Activated CD4-positive, alpha-beta T cell treated with anti-CD3 and anti-CD28 coated beads, Interleukin-2, amount 50 U/mL, for 4 hours (primary cell): ENCODE measurements around the gene KCNG2.

Experiments used
- DNase-seq, 2 experiments: peaks; one replicate each; pipeline ENCODE4 v3.0.0-alpha.2; 2020

KCNG2 gene

DNA sequence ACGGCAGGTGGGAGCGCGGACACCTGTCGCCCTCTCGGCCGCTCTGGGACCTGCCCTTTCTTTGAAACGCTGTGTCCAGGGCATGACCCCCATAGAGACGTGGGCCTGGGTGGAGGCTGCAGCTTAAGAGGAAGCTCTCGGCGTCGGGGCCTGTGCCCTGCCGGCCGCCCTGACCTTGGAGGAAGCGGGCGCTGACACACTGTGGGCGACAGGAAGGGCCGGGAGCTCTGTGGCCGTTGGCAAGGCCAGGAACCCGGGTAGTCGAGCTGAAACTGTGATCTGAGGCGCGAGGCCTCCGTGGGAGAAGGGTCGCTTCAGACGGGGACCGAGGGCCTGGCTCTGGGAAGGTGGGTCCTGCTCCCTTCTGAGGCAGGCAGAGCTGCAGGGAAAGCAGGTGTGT, 28.2 kb downstream of the KCNG2 start:
- no peak for DNase-seq

DNA sequence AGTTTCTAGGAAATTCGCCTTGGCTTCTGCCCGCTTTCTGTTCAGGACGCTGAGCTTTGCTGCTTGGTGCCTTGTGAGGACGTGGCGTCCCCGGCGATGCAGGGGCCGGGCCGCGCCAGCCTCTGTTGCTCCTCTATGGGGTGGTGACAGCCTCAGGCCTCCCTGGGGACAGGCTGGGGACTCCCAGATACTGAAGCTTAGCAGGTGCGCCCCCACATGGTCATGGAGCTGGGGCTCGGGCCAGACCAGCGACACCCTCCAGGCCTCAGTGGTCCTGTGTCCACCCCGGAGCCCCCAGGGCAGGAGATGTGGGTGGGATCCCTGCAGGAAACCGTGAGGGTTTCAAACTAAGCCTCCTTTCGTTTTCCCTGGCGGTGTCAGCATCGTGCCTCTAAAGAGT, 29.2 kb downstream of the KCNG2 start:
- DNase-seq, result no peak

DNA sequence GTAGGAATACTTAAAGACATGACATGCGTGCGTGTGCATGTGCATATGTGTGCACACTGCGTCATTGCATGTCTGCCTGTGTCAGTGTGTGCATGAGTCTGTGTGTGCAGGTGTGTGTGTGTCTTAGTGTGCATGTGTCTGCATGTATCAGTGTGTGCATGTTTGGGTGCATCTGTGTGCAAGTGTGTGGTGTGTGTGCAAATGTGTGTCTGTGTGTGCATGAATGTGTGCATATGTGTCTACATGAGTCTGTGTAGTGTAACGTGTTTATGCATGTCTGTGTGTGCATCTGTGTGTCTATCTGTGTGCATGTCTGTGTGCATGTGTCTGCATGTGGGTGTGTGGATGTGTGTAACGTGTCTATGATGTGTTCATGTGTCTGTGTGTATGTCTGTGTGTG, 30.5 kb downstream of the KCNG2 start:
- DNase-seq, result no peak

DNA sequence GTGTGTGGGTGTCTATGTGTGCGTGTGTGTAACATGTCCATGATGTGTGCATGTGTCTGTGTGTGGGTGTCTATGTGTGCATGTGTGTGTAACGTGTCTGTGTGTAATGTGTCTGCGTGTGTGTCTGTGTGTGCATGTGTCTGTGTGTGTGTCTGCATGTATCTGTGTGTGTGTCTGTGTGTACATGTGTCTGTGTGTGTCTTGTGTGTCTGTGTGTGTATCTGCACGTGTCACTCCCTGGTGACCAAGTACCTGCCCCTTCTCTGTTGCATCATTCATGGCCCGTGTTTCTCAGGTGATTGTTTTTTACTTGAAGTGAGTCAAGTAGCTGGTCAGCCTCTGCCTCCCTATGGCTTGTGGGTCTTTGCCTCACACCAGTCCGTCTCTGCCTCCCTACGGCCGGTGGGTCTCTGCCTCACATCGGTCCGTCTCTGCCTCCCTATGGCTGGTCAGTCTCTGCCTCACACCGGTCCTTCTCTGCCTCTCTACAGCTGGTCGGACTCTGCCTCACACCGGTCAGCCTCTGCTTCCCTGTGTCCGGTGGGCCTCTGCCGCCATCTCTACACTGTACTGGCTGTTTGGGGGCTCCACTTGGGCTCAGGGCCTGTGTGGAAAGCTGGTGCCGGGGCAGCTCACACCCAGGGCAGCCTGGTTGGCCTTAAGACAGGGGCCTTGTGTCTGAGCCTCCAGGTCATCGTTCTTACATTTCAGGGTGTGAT, 31.6 kb downstream of the KCNG2 start:
- DNase-seq, result no peak

DNA sequence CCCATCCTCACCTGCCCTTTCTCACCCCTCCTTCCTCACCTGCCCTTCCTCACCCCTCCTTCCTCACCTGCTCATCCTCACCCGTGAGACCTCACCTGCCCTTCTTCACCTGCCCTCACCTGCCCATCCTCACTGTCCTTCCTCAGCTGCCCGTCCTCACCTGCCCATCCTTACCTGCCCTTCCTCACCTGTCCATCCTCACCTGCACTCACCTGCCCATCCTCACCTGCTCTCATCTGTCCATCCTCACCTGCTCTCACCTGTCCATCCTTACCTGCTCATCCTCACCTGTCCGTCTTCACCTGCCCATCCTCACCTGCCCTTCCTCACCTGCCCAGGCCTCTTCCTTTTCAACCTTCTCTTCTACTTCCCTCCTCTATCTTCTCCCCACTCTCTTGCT, 34.4 kb downstream of the KCNG2 start:
- DNase-seq, result no peak

DNA sequence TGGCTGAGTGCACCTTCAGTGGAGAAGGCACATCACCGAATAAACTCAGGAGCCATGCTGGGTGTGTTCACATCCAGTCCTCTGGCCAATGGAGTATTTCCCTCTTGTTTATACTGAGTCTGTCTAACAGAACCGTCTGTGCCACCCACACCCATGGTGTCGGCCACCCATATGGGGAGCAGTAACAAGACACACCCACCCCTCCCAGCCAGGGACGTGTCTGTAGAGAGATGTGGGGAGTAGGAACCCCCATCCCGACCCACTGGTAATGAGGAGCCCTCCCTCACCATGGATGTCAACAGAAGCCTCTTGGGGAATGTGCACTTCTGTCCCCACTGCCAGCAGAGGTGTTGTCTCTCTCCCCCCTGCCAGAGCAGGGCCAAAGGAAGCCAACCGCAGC, 37.1 kb downstream of the KCNG2 start:
- no peak for DNase-seq

DNA sequence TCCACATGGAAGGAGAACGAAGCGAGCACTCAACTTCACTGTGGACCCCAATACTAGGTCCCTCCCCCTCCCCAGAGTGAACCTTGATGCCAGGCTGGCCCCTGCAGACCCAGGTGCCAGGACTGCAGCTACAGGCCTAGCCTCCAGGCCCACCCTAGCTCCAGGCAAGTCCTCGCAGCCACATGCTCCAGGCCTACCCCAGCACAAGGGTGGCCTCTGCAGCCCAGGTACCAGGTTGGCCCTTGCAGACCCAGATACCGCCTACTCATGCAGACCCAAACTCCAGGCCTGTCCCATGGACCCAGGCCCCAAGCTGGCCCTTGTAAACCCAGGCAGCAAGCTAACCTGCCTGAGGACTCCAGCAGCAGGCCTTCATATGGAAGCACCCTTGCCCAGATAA, 44.2 kb downstream of the KCNG2 start:
- DNase-seq, result no peak

DNA sequence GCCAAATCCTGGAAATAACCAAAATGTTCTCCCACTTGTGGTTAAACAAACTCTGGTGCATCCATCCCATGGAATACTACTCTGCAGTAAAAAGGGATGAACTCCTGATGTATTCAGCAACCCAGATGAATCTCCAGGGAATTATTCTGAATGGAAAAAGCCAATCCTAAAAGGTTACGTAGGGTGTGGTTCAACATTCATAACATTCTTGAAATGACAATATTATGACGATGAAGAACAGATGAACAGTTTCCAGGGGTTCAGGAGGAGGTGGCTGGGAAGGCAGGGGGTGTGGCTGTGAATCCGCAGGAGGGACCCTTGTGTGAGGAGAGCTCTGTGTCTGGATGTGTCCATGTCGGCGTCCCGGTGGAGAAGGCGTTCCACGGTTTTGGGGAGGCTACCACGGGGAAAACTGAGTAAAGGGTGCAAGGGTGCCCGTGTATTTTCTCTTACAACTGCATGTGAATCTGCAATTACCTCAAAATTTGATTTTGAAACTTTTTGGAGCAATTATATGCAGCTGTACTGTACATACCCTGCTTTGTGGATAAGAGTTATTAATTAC, 47.3 kb downstream of the KCNG2 start:
- no peak for DNase-seq

GRCh38 chr18:79846936-79847557, 49.3 kb downstream of the KCNG2 start:
- no peak for DNase-seq

DNA sequence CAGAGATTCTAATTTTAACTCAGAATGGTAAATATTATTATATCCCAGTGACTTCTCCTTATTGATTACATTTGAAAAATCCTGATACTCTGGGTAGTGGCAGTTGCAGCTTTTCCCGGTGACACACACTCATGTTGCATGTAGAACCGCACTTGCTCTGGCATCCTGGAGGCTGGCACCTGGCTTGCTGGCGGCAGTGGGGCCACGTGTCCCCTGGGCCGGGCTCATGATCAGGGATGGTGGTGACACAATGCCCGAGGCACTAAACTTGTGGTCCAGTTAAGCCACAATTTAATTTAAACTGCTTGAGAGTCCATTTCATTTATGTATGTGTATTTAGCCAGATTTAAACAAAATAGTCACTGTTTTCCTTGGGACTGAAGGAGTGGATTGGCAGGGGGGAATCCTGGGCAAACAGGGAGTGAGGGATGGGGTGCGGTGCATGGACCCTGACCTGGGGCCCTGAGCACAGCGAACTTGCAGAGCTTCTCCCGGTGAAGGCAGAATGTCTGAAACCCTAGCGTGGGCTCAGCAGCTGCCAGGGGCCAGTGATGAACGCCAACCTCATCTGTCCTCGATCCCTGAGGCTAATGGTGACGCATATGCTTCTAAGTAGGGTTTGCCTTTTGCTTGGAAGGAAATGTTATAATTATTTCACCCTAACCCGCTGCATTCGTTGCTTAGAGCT, 50.0 kb downstream of the KCNG2 start:
- DNase-seq, result no peak

DNA sequence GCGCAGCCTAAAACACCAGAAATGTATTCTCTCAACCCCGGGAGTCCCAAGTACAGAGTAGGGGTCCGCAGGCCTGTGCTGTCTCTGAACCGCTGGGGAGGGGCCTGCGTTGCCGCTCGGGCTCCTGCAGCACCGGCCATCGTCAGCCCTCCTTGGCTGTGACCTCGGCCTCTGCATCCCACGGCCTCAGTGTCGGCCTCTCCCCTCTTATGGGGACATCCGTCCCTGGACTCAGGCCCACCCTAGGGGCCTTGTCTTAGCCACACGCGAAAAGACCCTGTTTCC, 50.5 kb downstream of the KCNG2 start:
- no peak for DNase-seq

DNA sequence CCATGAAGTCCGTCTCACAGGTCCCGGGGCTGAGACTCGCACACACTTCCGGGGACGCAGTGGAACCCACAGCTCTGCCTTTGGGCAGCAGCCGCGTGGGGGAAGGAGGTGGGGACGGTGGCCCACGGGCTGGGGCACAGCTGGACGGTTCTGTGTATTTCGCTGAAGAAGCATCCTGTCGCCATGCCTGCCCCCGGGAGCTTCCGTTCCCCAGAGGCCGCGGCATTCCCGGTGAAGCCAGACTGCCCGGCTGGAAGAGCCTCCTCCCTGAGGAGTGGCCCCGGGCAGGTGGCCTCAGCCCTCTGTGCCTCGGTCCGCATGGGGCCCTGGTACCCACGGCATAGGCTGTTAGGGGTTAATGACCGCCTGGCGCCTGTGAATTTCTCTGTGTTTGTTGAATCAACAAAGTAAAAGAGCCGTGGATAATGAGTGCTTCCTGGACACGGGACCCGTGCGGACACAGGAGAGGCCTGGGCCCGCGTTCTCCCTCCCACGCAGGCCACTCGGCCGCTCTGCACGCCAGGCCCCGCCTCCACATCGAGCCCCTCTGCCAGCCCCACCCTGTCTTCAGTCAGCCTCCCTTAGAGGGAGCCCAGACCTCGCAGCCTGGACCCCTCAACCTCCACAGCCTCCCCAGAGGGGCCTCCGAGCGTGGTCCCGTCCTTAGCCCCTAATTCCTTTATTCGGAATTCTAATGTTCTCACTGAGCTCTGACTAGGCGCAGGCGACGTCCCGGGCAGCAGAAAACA, 51.0 kb downstream of the KCNG2 start:
- DNase-seq, result no peak

- DNase-seq, result no peak
These were observed 51.8 kb downstream of the KCNG2 start for GRCh38 chr18:79849328-79850207.

- no peak for DNase-seq
These were observed 53.0 kb downstream of the KCNG2 start for GRCh38 chr18:79850731-79851130.

DNA sequence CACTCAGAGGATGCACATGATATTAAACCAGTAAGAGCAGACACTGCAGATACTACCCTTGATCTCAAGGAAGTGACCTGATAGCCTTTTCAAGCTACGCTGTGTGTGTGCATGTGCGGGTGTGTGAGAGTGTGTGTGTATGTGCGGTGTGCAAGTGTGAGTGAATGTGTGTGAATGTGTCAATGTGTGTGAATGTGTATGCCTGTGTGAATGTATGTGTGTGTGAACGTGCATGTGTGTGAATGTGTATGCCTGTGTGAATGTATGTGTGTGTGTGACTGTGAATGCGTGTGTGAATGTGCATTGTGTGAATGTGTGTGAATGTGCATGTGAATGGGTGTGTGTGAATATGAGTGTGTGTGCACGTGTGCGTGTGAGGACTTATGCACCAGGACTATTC, 53.8 kb downstream of the KCNG2 start:
- DNase-seq, result no peak

DNA sequence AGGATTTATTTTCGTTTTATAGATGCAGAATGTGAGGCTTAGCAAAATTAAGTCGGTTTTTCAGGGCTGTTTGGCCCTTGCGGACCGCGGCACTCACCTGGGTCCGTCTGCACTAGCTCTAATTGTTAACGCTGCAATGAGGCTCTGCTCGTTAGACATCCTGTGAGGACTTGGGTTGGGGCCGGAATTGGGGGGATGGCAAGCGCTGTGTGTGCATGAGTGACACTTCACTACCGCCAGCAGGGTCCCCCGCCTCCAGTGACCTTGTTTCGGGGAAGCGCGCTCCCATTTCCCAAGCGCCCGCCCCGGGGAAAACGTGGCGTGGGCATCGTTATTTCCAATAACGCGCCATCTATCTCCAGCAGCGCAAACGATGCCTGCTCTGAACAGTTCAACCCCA, 54.2 kb downstream of the KCNG2 start:
- no peak for DNase-seq

DNA sequence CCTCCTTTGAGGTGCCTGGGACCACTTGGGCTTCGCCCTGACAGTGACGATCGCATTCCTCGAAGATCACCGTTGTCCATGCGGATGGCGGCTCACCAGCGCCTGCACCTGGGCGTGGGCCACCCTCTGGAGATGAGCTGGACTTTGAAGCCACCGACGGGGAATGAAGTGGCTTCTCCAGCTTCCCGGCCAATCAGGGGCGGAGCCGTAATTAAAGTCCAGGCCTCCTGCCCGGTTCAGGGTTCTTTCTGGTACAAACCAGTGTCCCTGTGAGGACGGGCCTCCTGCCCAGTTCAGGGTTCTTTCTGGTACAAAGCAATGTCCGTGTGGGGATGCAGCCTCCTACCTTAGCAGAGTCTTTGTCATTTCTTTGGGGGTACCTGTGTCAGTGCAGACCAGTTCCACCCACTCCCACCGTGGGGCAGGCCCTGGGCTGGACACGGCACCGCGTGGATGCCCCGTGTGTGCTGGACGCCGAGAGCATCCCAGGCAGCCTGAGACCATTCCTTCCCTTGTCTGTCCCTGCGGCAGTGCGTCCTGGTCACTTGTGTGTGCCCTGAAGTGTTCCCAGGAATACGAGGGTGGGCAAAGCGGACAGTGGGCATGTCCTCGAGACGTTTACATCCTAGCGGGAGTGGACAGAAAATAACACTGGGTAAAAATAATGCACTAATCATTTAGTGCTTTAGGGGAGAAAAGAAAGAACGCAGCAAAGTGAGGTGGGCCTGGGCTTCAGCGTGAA, 55.0 kb downstream of the KCNG2 start:
- DNase-seq, result no peak

GRCh38 chr18:79853303-79853992, 55.7 kb downstream of the KCNG2 start:
- no peak for DNase-seq

- DNase-seq, result no peak
These were observed 56.2 kb downstream of the KCNG2 start for GRCh38 chr18:79853993-79854364.

DNA sequence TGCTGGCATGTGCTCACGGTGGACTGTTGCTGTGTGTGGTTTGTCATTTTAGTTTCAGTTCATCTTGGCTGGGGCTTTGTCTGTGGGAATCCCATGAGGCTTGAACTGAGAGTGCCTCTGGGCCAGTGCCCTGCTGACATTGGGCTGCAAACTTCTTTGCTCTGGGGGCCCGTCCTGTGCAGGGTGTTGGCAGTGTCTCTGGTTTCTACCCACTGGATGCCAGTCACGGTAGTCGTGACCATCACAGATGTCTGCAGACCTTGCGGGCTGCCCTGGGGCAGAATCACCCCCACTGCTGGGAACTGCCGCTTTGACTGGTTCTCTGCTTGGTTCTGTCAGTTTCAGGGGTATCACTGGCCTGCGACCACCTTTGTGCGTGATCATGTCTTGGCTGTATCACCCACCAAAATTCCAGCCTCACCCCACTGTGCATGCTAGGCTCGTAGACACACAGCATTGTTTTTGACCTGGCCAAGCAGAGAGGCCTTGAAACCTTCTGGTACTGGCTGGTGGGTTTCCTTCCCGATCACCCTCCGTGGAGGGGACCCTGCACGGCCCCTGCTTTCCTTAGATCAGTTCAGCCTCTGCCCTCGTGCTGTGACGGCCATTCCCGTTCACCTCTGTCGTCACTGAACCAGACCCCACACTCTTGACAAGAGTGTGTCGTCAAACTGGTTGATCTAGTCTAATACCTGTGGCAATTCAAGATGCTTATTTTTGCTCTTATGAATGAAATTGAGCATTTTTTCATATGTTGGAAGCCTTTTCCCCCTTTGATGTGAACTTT, 57.6 kb downstream of the KCNG2 start:
- DNase-seq, result no peak
